H9 (cell line): ENCODE results near the gene TRABD2B. TPM values are rescaled to one million over a fixed set of nuclear protein-coding genes. Genes with fewer than 3 reads are reported as not detected.

ENCODE experiments used
- DNase-seq: peaks from one replicate; pipeline ENCODE4 v3.0.0-alpha.2; 2017
- H2AFZ ChIP-seq: one replicate; pipeline ENCODE4 v1.6.1; 2013; ENCODE audit warnings: mild to moderate bottlenecking, low read length, control low read depth, moderate library complexity
- H2AK5ac ChIP-seq: 2 replicates; pipeline ENCODE4 v1.6.1; 2013; ENCODE audit warnings: low read length, control low read depth, mixed read lengths; ENCODE audit not compliant: insufficient read length
- H2BK120ac ChIP-seq: one replicate; pipeline ENCODE4 v1.6.1; 2013; ENCODE audit warnings: low read depth, mild to moderate bottlenecking, low read length, control low read depth, inconsistent platforms; ENCODE audit not compliant: poor library complexity, severe bottlenecking
- H2BK12ac ChIP-seq: 2 replicates; pipeline ENCODE4 v1.6.1; 2013; ENCODE audit warnings: low read length, control low read depth, mixed read lengths, low read depth; ENCODE audit not compliant: insufficient read length
- H2BK15ac ChIP-seq: 2 replicates; pipeline ENCODE4 v1.6.1; 2013; ENCODE audit warnings: low read depth, low read length, control low read depth
- H2BK20ac ChIP-seq: one replicate; pipeline ENCODE4 v1.6.1; 2013; ENCODE audit warnings: low read depth, mild to moderate bottlenecking, low read length, control low read depth, inconsistent platforms; ENCODE audit not compliant: poor library complexity, severe bottlenecking
- H2BK5ac ChIP-seq: 2 replicates; pipeline ENCODE4 v1.6.1; 2013; ENCODE audit warnings: low read length, control low read depth, mixed read lengths; ENCODE audit not compliant: insufficient read length
- H3K14ac ChIP-seq: 2 replicates; pipeline ENCODE4 v1.6.1; 2013; ENCODE audit warnings: low read length, control low read depth; ENCODE audit not compliant: insufficient read depth
- H3K18ac ChIP-seq: 2 replicates; pipeline ENCODE4 v1.6.1; 2013; ENCODE audit warnings: low read depth, mild to moderate bottlenecking, mixed read lengths, low read length, control low read depth; ENCODE audit not compliant: insufficient read length
- H3K23ac ChIP-seq: 2 replicates; pipeline ENCODE4 v1.6.1; 2013; ENCODE audit warnings: low read length, control low read depth, mixed read lengths, low read depth; ENCODE audit not compliant: insufficient read length
- H3K23me2 ChIP-seq: 2 replicates; pipeline ENCODE4 v1.6.1; 2013; ENCODE audit warnings: low read depth, mild to moderate bottlenecking, mixed read lengths, low read length, control low read depth; ENCODE audit not compliant: insufficient read length, poor library complexity, severe bottlenecking
- H3K27ac ChIP-seq: 2 replicates; pipeline ENCODE4 v1.5.1; 2013; ENCODE audit warnings: low read length, control low read depth, mixed read lengths, low read depth; ENCODE audit not compliant: insufficient read length
- H3K27me3 ChIP-seq: 2 replicates; pipeline ENCODE4 v1.6.1; 2013; ENCODE audit warnings: low read length, control low read depth, inconsistent platforms; ENCODE audit not compliant: insufficient read depth
- H3K4ac ChIP-seq: 2 replicates; pipeline ENCODE4 v1.6.1; 2013; ENCODE audit warnings: low read depth, mild to moderate bottlenecking, control low read depth, inconsistent platforms, low read length, moderate library complexity
- H3K4me1 ChIP-seq: 2 replicates; pipeline ENCODE4 v1.6.1; 2013; ENCODE audit warnings: low read length, control low read depth, inconsistent platforms; ENCODE audit not compliant: insufficient read depth
- H3K4me2 ChIP-seq: 2 replicates; pipeline ENCODE4 v1.6.1; 2013; ENCODE audit warnings: low read length, control low read depth, mixed read lengths; ENCODE audit not compliant: insufficient read length, insufficient read depth
- H3K56ac ChIP-seq: 2 replicates; pipeline ENCODE4 v1.6.1; 2013; ENCODE audit warnings: low read depth, mild to moderate bottlenecking, mixed read lengths, low read length, control low read depth; ENCODE audit not compliant: insufficient read length
- H3K79me1 ChIP-seq: 2 replicates; pipeline ENCODE4 v1.6.1; 2013; ENCODE audit warnings: low read depth, mild to moderate bottlenecking, moderate library complexity, low read length, control low read depth, inconsistent platforms; ENCODE audit not compliant: insufficient read depth, poor library complexity, severe bottlenecking
- H3K79me2 ChIP-seq: 2 replicates; pipeline ENCODE4 v1.6.1; 2013; ENCODE audit warnings: low read length, control low read depth, inconsistent platforms; ENCODE audit not compliant: insufficient read depth
- H3K9ac ChIP-seq: 2 replicates; pipeline ENCODE4 v1.6.1; 2013; ENCODE audit warnings: low read length, control low read depth, mixed read lengths; ENCODE audit not compliant: insufficient read length; ENCODE audit errors: extremely low read depth
- H3K9me3 ChIP-seq: one replicate; pipeline ENCODE4 v1.6.1; 2013; ENCODE audit warnings: low read depth, low read length, inconsistent platforms; ENCODE audit not compliant: control insufficient read depth
- H3T11ph ChIP-seq: one replicate; pipeline ENCODE4 v1.6.1; 2013; ENCODE audit warnings: mild to moderate bottlenecking, low read length, control low read depth, inconsistent platforms
- H4K20me1 ChIP-seq: one replicate; pipeline ENCODE4 v1.6.1; 2013; ENCODE audit not compliant: control insufficient read depth, insufficient read length, insufficient read depth
- H4K5ac ChIP-seq: 2 replicates; pipeline ENCODE4 v1.6.1; 2013; ENCODE audit warnings: low read depth, mild to moderate bottlenecking, mixed read lengths, low read length, control low read depth; ENCODE audit not compliant: insufficient read length
- H4K8ac ChIP-seq: replicated peaks from 2 replicates; pipeline ENCODE4 v1.6.1; 2013; ENCODE audit warnings: low read length, control low read depth, mixed read lengths, low read depth; ENCODE audit not compliant: insufficient read length
- H4K91ac ChIP-seq: 2 replicates; pipeline ENCODE4 v1.6.1; 2013; ENCODE audit warnings: low read depth, mild to moderate bottlenecking, moderate library complexity, mixed read lengths, low read length, control low read depth; ENCODE audit not compliant: insufficient read length
- H3K27ac Mint-ChIP-seq, 3 experiments: 2 replicates in 2 of 3; 3 replicates in 1 of 3; pipeline ENCODE4 v1.8.0; 2020 to 2021; ENCODE audit warnings: mixed read lengths in 3 of 3, mild to moderate bottlenecking in 1 of 3, moderate library complexity in 1 of 3
- H3K27me3 Mint-ChIP-seq: 2 replicates; pipeline ENCODE4 v1.8.0; 2021; ENCODE audit warnings: low read depth, mild to moderate bottlenecking, moderate library complexity, mixed read lengths
- H3K36me3 Mint-ChIP-seq, 3 experiments: 2 replicates in 2 of 3; 3 replicates in 1 of 3; pipeline ENCODE4 v1.8.0; 2020 to 2021; ENCODE audit warnings: low read depth in 3 of 3, mixed read lengths in 3 of 3; ENCODE audit not compliant: insufficient read depth in 1 of 3
- H3K4me1 Mint-ChIP-seq, 2 experiments: 2 replicates each; pipeline ENCODE4 v1.8.0; 2020; ENCODE audit warnings: mixed read lengths in 2 of 2
- H3K4me3 Mint-ChIP-seq, 2 experiments: 2 replicates in 1 of 2; 3 replicates in 1 of 2; pipeline ENCODE4 v1.8.0; 2020 to 2021; ENCODE audit warnings: mild to moderate bottlenecking in 2 of 2, mixed read lengths in 2 of 2, moderate library complexity in 1 of 2
- H3K9me3 Mint-ChIP-seq, 2 experiments: 2 replicates in 1 of 2; 3 replicates in 1 of 2; pipeline ENCODE4 v1.8.0; 2020; ENCODE audit warnings: mild to moderate bottlenecking in 2 of 2, mixed read lengths in 2 of 2, moderate library complexity in 1 of 2
- WGBS: extraction: QIAGEN DNeasy Blood & Tissue Kit; methylation state at CpG from one replicate; pipeline ENCODE4 v1.1.7; 2013; ENCODE audit warnings: missing lambda C conversion rate, low lambda C conversion rate, mixed read lengths; ENCODE audit not compliant: insufficient read length; ENCODE audit errors: extremely low coverage; 5-methylcytosine and 5-hydroxymethylcytosine counted together
- total RNA-seq: library from RNA; stranded (reverse); gene quantifications from 2 replicates; pipeline ENCODE4 v1.2.1, GENCODE V29; 2021
- TF ChIP-seq, protein P1 (sequence below): fragments of 200-600 bp; sonication (generic); conservative IDR thresholded peaks from 3 replicates; pipeline ENCODE4 v1.8.0; 2021; ENCODE audit warnings: antibody characterized with exemption, mild to moderate bottlenecking

Gene TRABD2B
- total RNA-seq, 1 experiment from 2014 or later, result 2.3 TPM

DNA sequence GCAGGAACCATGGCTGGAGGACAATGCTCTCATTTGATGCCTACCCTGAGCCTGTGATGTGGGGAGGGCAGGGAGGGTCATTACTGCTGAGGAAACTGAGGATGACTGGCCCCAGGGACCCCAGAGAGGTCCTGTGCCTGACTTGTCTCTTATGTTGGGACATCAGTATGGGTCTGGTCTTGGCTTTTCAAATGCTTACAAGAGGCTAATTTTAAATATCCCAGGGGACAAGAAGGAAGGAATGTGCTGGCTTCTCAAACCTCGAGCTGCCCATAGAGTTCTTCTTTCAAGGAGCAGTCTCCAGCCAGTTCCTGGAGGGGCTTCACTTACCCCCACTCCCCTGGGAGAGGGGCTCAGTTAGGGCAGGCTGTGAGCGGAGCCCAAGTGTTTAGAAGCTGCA, 168.2 kb downstream of the TRABD2B start:
- DNase-seq, result no peak
- Histone ChIP-seq H3K79me1 (no peaks in the 10 kb centered on the region), H3K79me2 (no peaks in the 10 kb centered on the region), H2BK20ac (no peak overlapping the region), H3K18ac (no peak overlapping the region), H3K14ac (no peak overlapping the region; the same call in 1 of the 2 replicates), H3T11ph (no peak overlapping the region), H4K91ac (no peak overlapping the region), H3K9me3 (no peaks in the 10 kb centered on the region), H4K20me1 (no peaks in the 10 kb centered on the region), H3K27ac (no peak overlapping the region), H3K23ac (no peak overlapping the region), H2BK5ac (no peak overlapping the region), H3K4ac (no peak overlapping the region), H3K4me1 (peaks cover 3% of the 10 kb centered on the region), H4K5ac (no peak overlapping the region), H3K23me2 (no peaks in the 10 kb centered on the region), H2AFZ (no peak overlapping the region), H3K27me3 (no peaks in the 10 kb centered on the region), H3K4me2 (no peak overlapping the region), H2BK120ac (no peak overlapping the region), H2AK5ac (no peak overlapping the region), H2BK15ac (no peak overlapping the region), H3K56ac (no peak overlapping the region), H2BK12ac (no peak overlapping the region), H4K8ac (no peak overlapping the region), H3K9ac (no peak overlapping the region)
- Mint-ChIP-seq H3K9me3 (no peaks in the 10 kb centered on the region), H3K36me3 (no peaks in the 10 kb centered on the region), H3K27me3 (peaks cover 7% of the 10 kb centered on the region; the same call in 1 of the 2 replicates), H3K4me1 (peaks cover 37 to 62% of the 10 kb centered on the region in 2 experiments), H3K27ac (no peak overlapping the region), H3K4me3 (no peak overlapping the region)
- WGBS, result no CpG with 5 or more reads among the region's 2 CpGs
- TF ChIP-seq, protein P1, sequence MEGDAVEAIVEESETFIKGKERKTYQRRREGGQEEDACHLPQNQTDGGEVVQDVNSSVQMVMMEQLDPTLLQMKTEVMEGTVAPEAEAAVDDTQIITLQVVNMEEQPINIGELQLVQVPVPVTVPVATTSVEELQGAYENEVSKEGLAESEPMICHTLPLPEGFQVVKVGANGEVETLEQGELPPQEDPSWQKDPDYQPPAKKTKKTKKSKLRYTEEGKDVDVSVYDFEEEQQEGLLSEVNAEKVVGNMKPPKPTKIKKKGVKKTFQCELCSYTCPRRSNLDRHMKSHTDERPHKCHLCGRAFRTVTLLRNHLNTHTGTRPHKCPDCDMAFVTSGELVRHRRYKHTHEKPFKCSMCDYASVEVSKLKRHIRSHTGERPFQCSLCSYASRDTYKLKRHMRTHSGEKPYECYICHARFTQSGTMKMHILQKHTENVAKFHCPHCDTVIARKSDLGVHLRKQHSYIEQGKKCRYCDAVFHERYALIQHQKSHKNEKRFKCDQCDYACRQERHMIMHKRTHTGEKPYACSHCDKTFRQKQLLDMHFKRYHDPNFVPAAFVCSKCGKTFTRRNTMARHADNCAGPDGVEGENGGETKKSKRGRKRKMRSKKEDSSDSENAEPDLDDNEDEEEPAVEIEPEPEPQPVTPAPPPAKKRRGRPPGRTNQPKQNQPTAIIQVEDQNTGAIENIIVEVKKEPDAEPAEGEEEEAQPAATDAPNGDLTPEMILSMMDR, result no peak
